AG10803 (cell line): Measurements from ENCODE around the gene CNTNAP1.

ENCODE experiments used
- DNase-seq: peaks from one replicate; pipeline ENCODE4 v3.0.0; 2010; ENCODE audit warnings: low read depth
- H3K4me3 ChIP-seq: 2 replicates; pipeline ENCODE4 v1.5.1; 2011; ENCODE audit warnings: mild to moderate bottlenecking, low read length, control low read depth
- TF ChIP-seq, protein P1 (sequence below): conservative IDR thresholded peaks from 2 replicates; pipeline ENCODE4 v1.5.1; 2011; ENCODE audit warnings: mild to moderate bottlenecking, low read length, control low read depth, inconsistent platforms

CNTNAP1 gene

DNA sequence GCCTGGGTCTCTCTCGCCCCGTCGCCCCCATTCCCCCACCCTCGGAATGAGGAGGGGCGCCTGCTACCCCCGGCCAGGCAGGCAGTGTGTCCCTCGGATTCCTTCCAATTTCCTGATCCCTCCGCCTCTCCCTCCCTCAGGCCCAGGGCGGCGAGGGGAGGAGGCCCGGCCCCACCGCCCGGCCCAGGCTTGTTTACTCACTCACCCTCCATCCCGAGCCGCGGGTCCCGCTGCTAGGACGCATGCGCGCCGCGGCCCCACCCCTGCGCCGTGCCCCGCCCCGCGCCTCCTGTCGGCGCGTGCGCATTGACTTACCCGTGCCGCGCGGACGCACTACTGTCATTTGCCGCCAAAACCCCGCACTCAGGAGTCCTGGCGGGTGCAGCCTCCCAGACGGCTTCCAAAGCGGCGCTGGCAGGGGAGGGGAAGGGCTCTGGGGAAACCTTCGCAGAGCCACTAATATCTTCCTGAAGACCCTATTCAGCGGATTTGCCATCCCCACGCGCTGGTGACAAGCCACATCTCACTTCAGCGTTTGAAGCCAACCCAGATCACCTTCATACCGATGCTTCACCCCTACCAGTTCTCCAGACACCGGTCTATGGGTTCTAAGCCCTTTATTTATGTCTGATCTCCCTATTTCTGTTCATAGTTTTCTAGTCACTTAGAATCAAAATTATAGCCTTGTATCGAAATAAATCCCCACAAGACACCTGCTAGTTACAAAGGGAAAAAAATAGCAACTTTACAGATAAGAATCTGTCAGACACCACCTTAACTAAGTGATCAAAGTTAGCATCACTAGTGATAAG is 62.7 kb downstream of the CNTNAP1 start, which contains the start of gene EZH1:
Gene EZH1 (minus strand): TSS at position 235 of the 812 bp plus-strand sequence. CDS start 16,099 bp downstream, outside the sequence.
- DNase-seq: peak; percentile 85
- H3K4me3 ChIP-seq: peak within 1 kb of the TSS; percentile 88
- TF ChIP-seq, protein P1, sequence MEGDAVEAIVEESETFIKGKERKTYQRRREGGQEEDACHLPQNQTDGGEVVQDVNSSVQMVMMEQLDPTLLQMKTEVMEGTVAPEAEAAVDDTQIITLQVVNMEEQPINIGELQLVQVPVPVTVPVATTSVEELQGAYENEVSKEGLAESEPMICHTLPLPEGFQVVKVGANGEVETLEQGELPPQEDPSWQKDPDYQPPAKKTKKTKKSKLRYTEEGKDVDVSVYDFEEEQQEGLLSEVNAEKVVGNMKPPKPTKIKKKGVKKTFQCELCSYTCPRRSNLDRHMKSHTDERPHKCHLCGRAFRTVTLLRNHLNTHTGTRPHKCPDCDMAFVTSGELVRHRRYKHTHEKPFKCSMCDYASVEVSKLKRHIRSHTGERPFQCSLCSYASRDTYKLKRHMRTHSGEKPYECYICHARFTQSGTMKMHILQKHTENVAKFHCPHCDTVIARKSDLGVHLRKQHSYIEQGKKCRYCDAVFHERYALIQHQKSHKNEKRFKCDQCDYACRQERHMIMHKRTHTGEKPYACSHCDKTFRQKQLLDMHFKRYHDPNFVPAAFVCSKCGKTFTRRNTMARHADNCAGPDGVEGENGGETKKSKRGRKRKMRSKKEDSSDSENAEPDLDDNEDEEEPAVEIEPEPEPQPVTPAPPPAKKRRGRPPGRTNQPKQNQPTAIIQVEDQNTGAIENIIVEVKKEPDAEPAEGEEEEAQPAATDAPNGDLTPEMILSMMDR: no peak

DNA sequence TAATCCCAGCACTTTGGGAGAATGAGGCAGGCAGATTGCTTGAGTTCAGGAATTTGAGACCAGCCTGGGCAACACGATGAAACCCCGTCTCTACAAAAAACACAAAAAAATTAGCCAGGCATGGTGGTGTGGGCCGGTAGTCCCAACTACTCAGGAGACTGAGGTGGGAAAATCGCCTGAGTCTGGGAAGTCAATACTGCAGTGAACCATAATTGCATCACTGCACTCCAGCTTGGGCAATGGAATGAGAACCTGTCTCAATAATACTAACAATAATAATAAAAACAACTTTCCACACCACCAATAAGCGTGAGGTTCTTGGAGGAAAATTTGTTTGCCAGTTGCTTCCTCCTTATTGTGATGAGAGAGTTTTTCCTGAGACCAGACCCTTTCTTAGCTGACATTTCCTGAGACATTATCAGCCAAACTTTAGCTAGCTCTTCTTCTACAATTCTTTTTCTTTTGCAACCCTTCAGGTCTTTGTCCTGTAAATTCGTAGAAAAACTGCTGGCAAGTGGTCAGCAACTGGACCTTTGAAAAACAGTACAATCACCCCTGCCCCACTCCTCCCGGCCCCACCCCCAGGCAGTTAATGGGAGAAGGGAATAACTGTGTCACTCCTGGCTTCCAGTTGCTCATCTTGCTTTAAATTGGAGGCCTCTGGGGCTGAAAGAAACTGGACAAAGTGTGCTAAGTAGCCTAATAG is 66.0 kb downstream of the CNTNAP1 start:
- TF ChIP-seq, protein P1: no peak
- H3K4me3 ChIP-seq: no peak overlapping the region
- DNase-seq: no peak

DNA sequence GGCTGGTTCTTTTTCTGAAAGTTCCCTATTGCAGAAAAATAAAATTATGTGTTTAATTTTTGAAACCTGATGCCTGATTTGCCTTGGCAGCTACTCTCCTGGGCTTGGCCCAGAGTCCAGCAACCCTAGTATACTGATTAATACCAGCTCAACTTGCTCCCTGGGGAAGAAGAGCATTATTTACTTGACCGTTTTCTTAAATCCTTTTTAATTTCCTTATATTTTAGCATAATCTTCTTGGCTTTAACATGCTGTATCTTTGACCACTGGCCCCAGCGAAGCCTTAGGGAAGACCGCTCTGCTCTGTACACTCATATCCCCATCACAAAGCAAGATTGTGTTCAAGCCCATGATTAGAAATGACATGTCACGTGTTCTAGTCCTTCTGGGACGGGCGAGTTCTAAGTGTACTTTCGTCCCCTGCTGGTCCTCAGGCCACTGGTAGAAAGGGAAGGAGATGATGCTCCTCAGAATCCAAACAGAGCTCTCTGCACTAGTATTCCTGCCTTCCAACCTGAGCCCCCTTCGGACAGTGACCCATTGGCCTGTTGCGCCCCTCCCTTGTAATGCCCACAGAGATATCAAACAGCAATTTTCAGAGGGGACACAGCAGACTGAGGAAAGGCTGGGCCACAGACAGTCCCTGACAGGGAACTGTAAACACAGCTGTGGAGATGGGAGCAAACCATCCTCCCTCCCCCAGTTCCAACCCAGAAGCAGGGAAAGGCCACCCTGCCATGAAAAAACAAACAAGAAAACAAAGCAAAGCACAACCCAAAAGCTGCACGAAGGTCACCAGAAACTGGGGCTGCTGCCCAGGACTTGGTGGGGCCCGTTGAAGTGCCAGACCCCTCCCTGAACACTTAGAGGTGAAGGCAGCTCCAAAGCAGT is 66.8 kb downstream of the CNTNAP1 start:
- no peak for DNase-seq
- TF ChIP-seq, protein P1: no peak
- no peak overlapping the region for H3K4me3 ChIP-seq
